H1 (cell line): ENCODE data around the gene POLR2J. TPM values are rescaled to one million over a fixed set of nuclear protein-coding genes. Genes with fewer than 3 reads are reported as not detected.
"Not testable (repeated sequence)": the region's sequence is repeated elsewhere in the genome, so short reads cannot be mapped to it uniquely, and the experiment has no call there.

ENCODE experiments used
- CTCF ChIA-PET: fragments of 300-600 bp; sonication (Branson Sonifier 250); formaldehyde crosslinking; loops from one replicate; lab custom pipeline; 2021; ENCODE audit not compliant: partially characterized antibody; lab: Charles Lee
- POLR2A ChIA-PET: fragments of 300-600 bp; sonication (Branson Sonifier 250); formaldehyde crosslinking; loops from one replicate; lab custom pipeline; 2021; ENCODE audit warnings: inconsistent platforms; ENCODE audit not compliant: partially characterized antibody; lab: Charles Lee
- DNase-seq, 2 experiments: peaks; one replicate each; pipeline versions ENCODE4 v3.0.0 to v3.0.0-alpha.2; 2010 to 2022; ENCODE audit warnings: low spot score in 2 of 2, low read depth in 1 of 2, mixed read lengths in 1 of 2
- FAIRE-seq: peaks from 2 replicates; lab custom pipeline; 2011; peaks lifted over from hg19 to GRCh38; lab: Jason Lieb, UNC
- H2AFZ ChIP-seq: 2 replicates; pipeline ENCODE4 v1.8.1; 2012; ENCODE audit warnings: low read length, inconsistent platforms
- H2AK5ac ChIP-seq: 2 replicates; pipeline ENCODE4 v1.6.1; 2013; ENCODE audit warnings: low read depth, low read length
- H2BK120ac ChIP-seq: replicated peaks from 2 replicates; pipeline ENCODE3; 2013; ENCODE audit warnings: low read depth, low read length, inconsistent platforms
- H2BK12ac ChIP-seq: 2 replicates; pipeline ENCODE4 v1.6.1; 2013; ENCODE audit warnings: low read depth, low read length
- H2BK15ac ChIP-seq: 2 replicates; pipeline ENCODE4 v1.6.1; 2013; ENCODE audit warnings: low read length
- H2BK20ac ChIP-seq: 2 replicates; pipeline ENCODE4 v1.6.1; 2013; ENCODE audit warnings: low read length
- H2BK5ac ChIP-seq: 2 replicates; pipeline ENCODE4 v1.6.1; 2013; ENCODE audit warnings: low read depth, low read length
- H3K14ac ChIP-seq: 2 replicates; pipeline ENCODE4 v1.6.1; 2013; ENCODE audit warnings: inconsistent platforms; ENCODE audit not compliant: insufficient read length
- H3K18ac ChIP-seq: 2 replicates; pipeline ENCODE4 v1.6.1; 2013; ENCODE audit warnings: low read length; ENCODE audit errors: extremely low read depth
- H3K23ac ChIP-seq: 2 replicates; pipeline ENCODE4 v1.6.1; 2013; ENCODE audit warnings: inconsistent platforms; ENCODE audit not compliant: insufficient read length
- H3K23me2 ChIP-seq: 2 replicates; pipeline ENCODE4 v1.6.1; 2013; ENCODE audit warnings: low read depth, low read length
- H3K27ac ChIP-seq: 2 replicates; pipeline ENCODE4 v1.6.1; 2011; ENCODE audit warnings: low read depth, low read length, inconsistent platforms
- H3K27me3 ChIP-seq, 4 experiments: replicated peaks in 1 of 4; 1 replicate in 1 of 4; 2 replicates in 3 of 4; pipeline versions ENCODE4 v1.6.1 to v1.8.1; 2011 to 2013; ENCODE audit warnings: low read length in 3 of 4, mild to moderate bottlenecking in 3 of 4, inconsistent platforms in 2 of 4, mixed read lengths in 2 of 4, moderate library complexity in 1 of 4; ENCODE audit not compliant: control insufficient read depth in 3 of 4, insufficient read depth in 3 of 4; ENCODE audit errors: extremely low read depth in 1 of 4
- H3K36me3 ChIP-seq, 4 experiments: 2 replicates each; pipeline versions ENCODE4 v1.6.1 to v1.8.1; 2011 to 2013; ENCODE audit warnings: mild to moderate bottlenecking in 4 of 4, low read length in 3 of 4, moderate library complexity in 2 of 4, control low read depth in 1 of 4, inconsistent platforms in 1 of 4; ENCODE audit not compliant: insufficient read depth in 4 of 4, control insufficient read depth in 2 of 4
- H3K4ac ChIP-seq: replicated peaks from 2 replicates; pipeline ENCODE3; 2013; ENCODE audit warnings: low read length, low read depth, mixed read lengths, inconsistent platforms; ENCODE audit not compliant: insufficient read length
- H3K4me1 ChIP-seq, 4 experiments: replicated peaks in 1 of 4; 1 replicate in 1 of 4; 2 replicates in 3 of 4; pipeline versions ENCODE4 v1.6.1 to v1.8.1; 2011 to 2013; ENCODE audit warnings: low read length in 3 of 4, inconsistent platforms in 2 of 4, mixed read lengths in 1 of 4; ENCODE audit not compliant: insufficient read depth in 4 of 4, control insufficient read depth in 3 of 4
- H3K4me2 ChIP-seq, 2 experiments: 2 replicates each; pipeline versions ENCODE4 v1.6.1 to v1.8.1; 2011 to 2013; ENCODE audit warnings: low read depth in 2 of 2, low read length in 2 of 2, control low read depth in 1 of 2, inconsistent platforms in 1 of 2, mild to moderate bottlenecking in 1 of 2; ENCODE audit not compliant: insufficient read depth in 1 of 2
- H3K4me3 ChIP-seq, 4 experiments: fragments of 200-600, 300-600 bp in 1 of 4; sonication (generic), shearing (Covaris generic), sonication (Bioruptor Twin) in 1 of 4; 2 replicates each; pipeline versions ENCODE4 v1.5.1 to v1.8.1; 2011 to 2016; ENCODE audit warnings: low read length in 4 of 4, low read depth in 3 of 4, control low read depth in 2 of 4, inconsistent platforms in 2 of 4, mild to moderate bottlenecking in 2 of 4, mixed read lengths in 1 of 4, moderate library complexity in 1 of 4; ENCODE audit not compliant: insufficient read depth in 2 of 4; ENCODE audit errors: extremely low read depth in 1 of 4
- H3K56ac ChIP-seq: replicated peaks from 2 replicates; pipeline ENCODE3; 2013; ENCODE audit warnings: low read depth, mild to moderate bottlenecking, mixed read lengths, low read length, inconsistent platforms; ENCODE audit not compliant: insufficient read length
- H3K79me1 ChIP-seq: 2 replicates; pipeline ENCODE4 v1.6.1; 2013; ENCODE audit warnings: low read depth, low read length, control low read depth
- H3K79me2 ChIP-seq, 2 experiments: 2 replicates each; pipeline versions ENCODE4 v1.6.1 to v1.8.1; 2012 to 2013; ENCODE audit warnings: low read length in 2 of 2, mild to moderate bottlenecking in 2 of 2, inconsistent platforms in 1 of 2; ENCODE audit not compliant: insufficient read depth in 2 of 2, control insufficient read depth in 1 of 2
- H3K9ac ChIP-seq, 4 experiments: replicated peaks in 1 of 4; 1 replicate in 1 of 4; 2 replicates in 3 of 4; pipeline versions ENCODE4 v1.6.1 to v1.8.1; 2011 to 2013; ENCODE audit warnings: low read depth in 3 of 4, low read length in 3 of 4, control low read depth in 2 of 4, mild to moderate bottlenecking in 2 of 4, moderate library complexity in 2 of 4, inconsistent platforms in 1 of 4; ENCODE audit errors: extremely low read depth in 1 of 4
- H3K9me3 ChIP-seq, 2 experiments: 2 replicates each; pipeline versions ENCODE4 v1.6.1 to v1.8.1; 2012 to 2013; ENCODE audit warnings: mild to moderate bottlenecking in 2 of 2, moderate library complexity in 2 of 2, control low read depth in 1 of 2, inconsistent platforms in 1 of 2, low read depth in 1 of 2, low read length in 1 of 2, mixed read lengths in 1 of 2; ENCODE audit not compliant: insufficient read depth in 2 of 2
- H4K20me1 ChIP-seq, 2 experiments: replicated peaks in 1 of 2; 2 replicates each; pipeline versions ENCODE3 to v1.8.1; 2011 to 2013; ENCODE audit warnings: inconsistent platforms in 2 of 2, low read length in 2 of 2, mild to moderate bottlenecking in 1 of 2; ENCODE audit not compliant: insufficient read depth in 2 of 2, control insufficient read depth in 1 of 2
- H4K5ac ChIP-seq: 2 replicates; pipeline ENCODE4 v1.6.1; 2013; ENCODE audit warnings: low read length, low read depth, mixed read lengths, inconsistent platforms; ENCODE audit not compliant: insufficient read length
- H4K8ac ChIP-seq: 2 replicates; pipeline ENCODE4 v1.8.0; 2013; ENCODE audit warnings: mild to moderate bottlenecking, moderate library complexity, low read length, inconsistent platforms; ENCODE audit not compliant: insufficient read depth; ENCODE audit errors: extremely low read depth
- H4K91ac ChIP-seq: replicated peaks from 2 replicates; pipeline ENCODE3; 2013; ENCODE audit warnings: low read length, mixed read lengths, inconsistent platforms; ENCODE audit not compliant: insufficient read length
- WGBS, 2 experiments: shearing (Covaris generic) in 1 of 2; methylation state at CpG; one replicate each; pipeline versions ENCODE4 v1.1.6 to v1.1.7; 2013 to 2015; ENCODE audit warnings: low lambda C conversion rate in 2 of 2, mixed read lengths in 2 of 2, inconsistent platforms in 1 of 2, low coverage in 1 of 2, missing lambda C conversion rate in 1 of 2; ENCODE audit not compliant: insufficient replicate concordance in 2 of 2, insufficient coverage in 1 of 2, insufficient read length in 1 of 2; ENCODE audit errors: extremely low coverage in 1 of 2, missing lambda C conversion rate in 1 of 2; 5-methylcytosine and 5-hydroxymethylcytosine counted together
- polyA plus RNA-seq, 7 experiments: library from polyadenylated mRNA; depleted of rRNA in 3 of 7; stranded (reverse) in 5 of 7; unstranded in 2 of 7; fragments of >200 nt in 5 of 7; fragments of 200-250 nt in 2 of 7; gene quantifications; 1 replicate in 5 of 7; 2 replicates in 1 of 7; 4 replicates in 1 of 7; pipeline versions ENCODE4 v1.2.1 to v1.2.3, GENCODE V29; 2011 to 2013; ENCODE audit warnings: missing spikeins in 2 of 7, mixed read lengths in 2 of 7
- total RNA-seq: library from RNA; stranded (reverse); fragmentation: NEBNext Ultra II Directional; extraction: Animal tissue kit (Norgen Biotek cat#: 25700); gene quantifications from 2 replicates; pipeline ENCODE4 v1.2.1, GENCODE V29; 2021

The POLR2J gene
- total and polyA plus RNA-seq, 2 of the 8 experiments (the other 6 are each of a cell fraction or from before 2014, with no cell fraction given): 54.1 to 113 TPM

DNA sequence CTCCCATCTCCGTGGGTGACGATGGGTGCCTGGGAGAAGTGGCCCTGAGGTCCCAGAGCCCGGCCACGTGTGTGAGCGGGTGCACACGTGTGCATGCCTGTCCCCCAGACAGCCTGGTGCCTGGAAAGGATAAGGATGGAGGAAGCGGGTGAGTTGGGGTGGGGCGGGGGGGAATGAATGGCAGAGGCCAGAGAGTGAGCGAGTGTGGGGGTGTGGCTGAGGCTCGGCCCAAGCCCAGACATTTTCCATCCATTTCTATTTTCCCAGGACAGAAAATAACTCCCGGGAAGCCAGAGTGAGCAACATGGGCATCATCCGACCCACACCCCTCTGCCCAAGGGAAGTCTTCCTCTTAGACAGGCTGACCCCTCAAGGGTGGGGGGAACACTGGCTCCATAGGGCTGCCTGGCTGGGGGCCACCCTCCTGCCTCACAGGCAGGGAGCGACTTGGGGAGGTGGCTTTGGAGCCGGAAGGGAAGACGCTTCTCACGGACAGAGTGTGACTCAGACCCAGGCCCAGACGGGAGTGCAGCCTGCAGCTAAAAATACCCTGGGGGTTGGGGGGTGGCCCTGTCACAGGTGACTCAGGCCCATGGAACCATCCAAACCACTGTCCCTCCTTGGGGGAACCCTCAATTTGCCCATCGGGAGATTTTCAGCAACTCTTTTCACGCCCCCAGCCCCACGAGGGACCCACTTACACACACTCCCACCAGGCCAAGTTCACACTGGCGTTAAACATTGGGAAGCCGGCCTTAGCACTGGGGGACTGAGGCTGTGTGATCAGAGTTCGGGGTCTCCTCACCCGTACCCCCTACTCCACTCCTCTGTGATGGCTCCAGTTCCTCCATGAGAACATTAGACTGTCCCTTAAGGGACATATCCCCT, 26.8 kb upstream of the POLR2J start:
- H3K79me1 ChIP-seq, H3K4me1 ChIP-seq, H3K4ac ChIP-seq, H2AFZ ChIP-seq, H3K23me2 ChIP-seq, H3K56ac ChIP-seq, H2AK5ac ChIP-seq, H3K9ac ChIP-seq, H4K8ac ChIP-seq, H3K4me3 ChIP-seq, H2BK12ac ChIP-seq, H3K23ac ChIP-seq, H3K27me3 ChIP-seq, H3K27ac ChIP-seq, H2BK5ac ChIP-seq, H4K91ac ChIP-seq, H3K79me2 ChIP-seq, H4K20me1 ChIP-seq, CTCF ChIA-PET, H3K18ac ChIP-seq, H4K5ac ChIP-seq, POLR2A ChIA-PET, H3K36me3 ChIP-seq, H3K4me2 ChIP-seq, H3K9me3 ChIP-seq, H3K14ac ChIP-seq, FAIRE-seq, H2BK120ac ChIP-seq, H2BK20ac ChIP-seq, H2BK15ac ChIP-seq: not testable (repeated sequence)
- WGBS, 2 experiments: 89% methylated on average over 5 of the region's 24 CpGs; no CpG with 5 or more reads in 1 of the 2 experiments
- peak in 1 of 2 experiments; percentile 39 for DNase-seq

DNA sequence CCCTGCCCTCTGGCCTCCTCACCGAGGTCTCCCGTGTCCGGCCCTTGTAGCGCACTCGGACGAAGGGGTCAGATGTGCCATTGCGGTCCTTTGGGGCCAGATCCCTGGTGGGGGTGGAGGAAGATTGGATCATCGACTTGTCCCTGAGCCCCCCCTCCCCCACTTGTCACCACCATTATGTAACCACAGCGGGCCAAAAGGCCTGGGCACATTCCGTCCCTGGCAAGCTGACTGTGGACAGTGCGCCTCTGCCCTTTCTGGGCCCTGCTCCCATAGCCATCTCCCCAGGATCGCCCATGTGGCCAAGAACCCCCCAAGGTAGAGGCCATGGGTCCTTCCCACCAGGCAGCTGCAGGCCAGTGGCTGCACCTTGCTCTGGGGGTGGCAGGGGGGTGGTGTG, 24.4 kb upstream of the POLR2J start:
- H3K9ac ChIP-seq, H3K27ac ChIP-seq, H4K5ac ChIP-seq, H2BK5ac ChIP-seq, H3K79me1 ChIP-seq, H4K20me1 ChIP-seq, H3K27me3 ChIP-seq, H2BK120ac ChIP-seq, H3K14ac ChIP-seq, H4K91ac ChIP-seq, FAIRE-seq, DNase-seq, POLR2A ChIA-PET, H3K79me2 ChIP-seq, H2BK15ac ChIP-seq, H3K9me3 ChIP-seq, H3K4me1 ChIP-seq, H2AFZ ChIP-seq, H3K18ac ChIP-seq, H3K23me2 ChIP-seq, CTCF ChIA-PET, H3K4me3 ChIP-seq, H3K4me2 ChIP-seq, H2BK20ac ChIP-seq, H3K36me3 ChIP-seq, H3K4ac ChIP-seq, H2BK12ac ChIP-seq, H3K23ac ChIP-seq, H2AK5ac ChIP-seq, H4K8ac ChIP-seq, H3K56ac ChIP-seq: not testable (repeated sequence)
- WGBS, 2 experiments: no CpG with 5 or more reads among the region's 12 CpGs
